ENCODE measurements around the gene GALP. TPM values are rescaled to one million over a fixed set of nuclear protein-coding genes. Genes with fewer than 3 reads are reported as not detected.
"Not testable (repeated sequence)": the region's sequence is repeated elsewhere in the genome, so short reads cannot be mapped to it uniquely, and the experiment has no call there.

The GALP gene
- total RNA-seq, 1 donor from 2014 or later: not detected

GRCh38 chr19:56191115-56191514, 15.3 kb downstream of the GALP start:
- Mint-ChIP-seq H3K4me1 (ENCODE audit: low read depth, unreplicated experiment) (no peaks in the 10 kb centered on the region), H3K27me3 (ENCODE audit: low read depth, unreplicated experiment) (peaks cover 8% of the 10 kb centered on the region), H3K27ac (ENCODE audit: unreplicated experiment) (no peak overlapping the region), H3K4me3 (ENCODE audit: unreplicated experiment) (no peak overlapping the region), H3K36me3 (ENCODE audit: low read depth, unreplicated experiment) (no peaks in the 10 kb centered on the region), H3K9me3 (ENCODE audit: unreplicated experiment) (no peaks in the 10 kb centered on the region)
- H3K4me1 ChIP-seq (ENCODE audit: insufficient read depth, low read length): no peaks in the 10 kb centered on the region
- H3K27me3 ChIP-seq (ENCODE audit: insufficient read depth, low read length): no peaks in the 10 kb centered on the region
- no peaks in the 10 kb centered on the region for H4K20me1 ChIP-seq (ENCODE audit: insufficient read depth, low read length)
- no peak overlapping the region for H3K4me3 ChIP-seq (ENCODE audit: insufficient read depth, low read depth, low read length)
- TF ChIP-seq, protein P1, sequence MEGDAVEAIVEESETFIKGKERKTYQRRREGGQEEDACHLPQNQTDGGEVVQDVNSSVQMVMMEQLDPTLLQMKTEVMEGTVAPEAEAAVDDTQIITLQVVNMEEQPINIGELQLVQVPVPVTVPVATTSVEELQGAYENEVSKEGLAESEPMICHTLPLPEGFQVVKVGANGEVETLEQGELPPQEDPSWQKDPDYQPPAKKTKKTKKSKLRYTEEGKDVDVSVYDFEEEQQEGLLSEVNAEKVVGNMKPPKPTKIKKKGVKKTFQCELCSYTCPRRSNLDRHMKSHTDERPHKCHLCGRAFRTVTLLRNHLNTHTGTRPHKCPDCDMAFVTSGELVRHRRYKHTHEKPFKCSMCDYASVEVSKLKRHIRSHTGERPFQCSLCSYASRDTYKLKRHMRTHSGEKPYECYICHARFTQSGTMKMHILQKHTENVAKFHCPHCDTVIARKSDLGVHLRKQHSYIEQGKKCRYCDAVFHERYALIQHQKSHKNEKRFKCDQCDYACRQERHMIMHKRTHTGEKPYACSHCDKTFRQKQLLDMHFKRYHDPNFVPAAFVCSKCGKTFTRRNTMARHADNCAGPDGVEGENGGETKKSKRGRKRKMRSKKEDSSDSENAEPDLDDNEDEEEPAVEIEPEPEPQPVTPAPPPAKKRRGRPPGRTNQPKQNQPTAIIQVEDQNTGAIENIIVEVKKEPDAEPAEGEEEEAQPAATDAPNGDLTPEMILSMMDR (IDR thresholded peaks at IDR 0.05; ENCODE audit: insufficient read depth, low read depth, low read length): no peak
- TF ChIP-seq EZH2 (IDR thresholded peaks at IDR 0.05; ENCODE audit: insufficient read depth, low read length): no peak
- no peak overlapping the region for H3K9ac ChIP-seq (ENCODE audit: low read length)
- H3K79me2 ChIP-seq (ENCODE audit: insufficient read depth, low read length): no peaks in the 10 kb centered on the region
- H3K27ac ChIP-seq (ENCODE audit: low read depth, low read length): no peak overlapping the region
- DNase-seq (ENCODE audit: low read depth): no peak
- H3K36me3 ChIP-seq (ENCODE audit: insufficient read depth, low read length): no peaks in the 10 kb centered on the region
- no peak overlapping the region for H2AFZ ChIP-seq (ENCODE audit: low read depth, low read length)
- H3K4me2 ChIP-seq (ENCODE audit: low read length): no peak overlapping the region
- no peaks in the 10 kb centered on the region for H3K9me3 ChIP-seq (ENCODE audit: insufficient read depth, low read depth, low read length)
- FAIRE-seq: no peak

- no peaks in the 10 kb centered on the region for H3K4me1 Mint-ChIP-seq (ENCODE audit: low read depth, unreplicated experiment)
- no peak for DNase-seq (ENCODE audit: low read depth)
- H3K36me3 Mint-ChIP-seq (ENCODE audit: low read depth, unreplicated experiment): no peaks in the 10 kb centered on the region
- no peak overlapping the region for H3K4me3 ChIP-seq (ENCODE audit: insufficient read depth, low read depth, low read length)
- H4K20me1 ChIP-seq (ENCODE audit: insufficient read depth, low read length): no peaks in the 10 kb centered on the region
- no peaks in the 10 kb centered on the region for H3K27me3 ChIP-seq (ENCODE audit: insufficient read depth, low read length)
- H3K9me3 Mint-ChIP-seq (ENCODE audit: unreplicated experiment): no peaks in the 10 kb centered on the region
- H3K27me3 Mint-ChIP-seq (ENCODE audit: low read depth, unreplicated experiment): peaks cover 8% of the 10 kb centered on the region
- no peak overlapping the region for H3K4me2 ChIP-seq (ENCODE audit: low read length)
- H3K9me3 ChIP-seq (ENCODE audit: insufficient read depth, low read depth, low read length): no peaks in the 10 kb centered on the region
- H3K27ac ChIP-seq (ENCODE audit: low read depth, low read length): no peak overlapping the region
- no peak overlapping the region for H2AFZ ChIP-seq (ENCODE audit: low read depth, low read length)
- H3K9ac ChIP-seq (ENCODE audit: low read length): no peak overlapping the region
- no peaks in the 10 kb centered on the region for H3K36me3 ChIP-seq (ENCODE audit: insufficient read depth, low read length)
- no peaks in the 10 kb centered on the region for H3K79me2 ChIP-seq (ENCODE audit: insufficient read depth, low read length)
- no peak overlapping the region for H3K4me3 Mint-ChIP-seq (ENCODE audit: unreplicated experiment)
- TF ChIP-seq, protein P1 (IDR thresholded peaks at IDR 0.05; ENCODE audit: insufficient read depth, low read depth, low read length): no peak
- no peak for TF ChIP-seq EZH2 (IDR thresholded peaks at IDR 0.05; ENCODE audit: insufficient read depth, low read length)
- no peak for FAIRE-seq
- no peak overlapping the region for H3K27ac Mint-ChIP-seq (ENCODE audit: unreplicated experiment)
- H3K4me1 ChIP-seq (ENCODE audit: insufficient read depth, low read length): no peaks in the 10 kb centered on the region
Measured at GRCh38 chr19:56191711-56192110, 15.9 kb downstream of the GALP start.

DNA sequence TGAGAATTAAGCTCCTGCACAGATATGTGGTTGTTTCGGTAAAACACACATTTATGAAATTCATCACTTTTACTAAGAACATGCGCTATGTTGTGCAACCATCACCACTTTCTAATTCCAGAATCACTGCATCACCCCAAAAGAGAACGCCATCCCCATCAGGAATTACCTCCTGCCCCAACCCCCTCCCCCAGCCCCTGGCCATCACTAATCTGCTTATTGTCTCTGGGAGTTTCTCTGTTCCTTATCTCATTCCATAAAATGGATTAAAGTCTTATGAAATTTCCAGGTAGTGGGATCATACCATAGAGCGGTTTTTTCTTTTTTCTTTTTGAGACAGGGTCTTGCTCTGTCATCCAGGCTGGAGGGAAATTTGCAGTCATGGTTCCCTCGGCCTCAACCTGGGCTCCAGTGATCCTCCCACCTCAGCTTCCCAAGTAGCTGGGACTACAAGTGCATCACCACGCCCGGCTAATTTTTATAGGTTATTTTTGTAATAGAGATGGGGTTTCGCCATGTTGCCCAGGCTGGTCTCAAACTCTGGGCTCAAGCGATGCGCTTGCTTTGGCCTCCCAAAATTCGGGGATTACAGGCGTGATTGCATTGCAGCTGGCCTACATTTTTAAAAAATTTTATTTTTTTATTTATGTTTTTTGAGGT, 18.3 kb downstream of the GALP start:
- Mint-ChIP-seq H3K27ac (ENCODE audit: unreplicated experiment) (no peak overlapping the region), H3K4me3 (ENCODE audit: unreplicated experiment) (no peak overlapping the region), H3K9me3 (ENCODE audit: unreplicated experiment) (no peaks in the 10 kb centered on the region), H3K27me3 (ENCODE audit: low read depth, unreplicated experiment) (peaks cover 8% of the 10 kb centered on the region), H3K36me3 (ENCODE audit: low read depth, unreplicated experiment) (no peaks in the 10 kb centered on the region), H3K4me1 (ENCODE audit: low read depth, unreplicated experiment) (no peaks in the 10 kb centered on the region)
- Histone ChIP-seq H3K27ac (ENCODE audit: low read depth, low read length) (no peak overlapping the region), H3K4me2 (ENCODE audit: low read length) (no peak overlapping the region), H2AFZ (ENCODE audit: low read depth, low read length) (no peak overlapping the region), H3K9ac (ENCODE audit: low read length) (no peak overlapping the region), H3K36me3 (ENCODE audit: insufficient read depth, low read length) (no peaks in the 10 kb centered on the region), H3K4me3 (ENCODE audit: insufficient read depth, low read depth, low read length) (no peak overlapping the region), H3K4me1 (ENCODE audit: insufficient read depth, low read length) (no peaks in the 10 kb centered on the region), H3K9me3 (ENCODE audit: insufficient read depth, low read depth, low read length) (no peaks in the 10 kb centered on the region), H4K20me1 (ENCODE audit: insufficient read depth, low read length) (no peaks in the 10 kb centered on the region), H3K27me3 (ENCODE audit: insufficient read depth, low read length) (no peaks in the 10 kb centered on the region), H3K79me2 (ENCODE audit: insufficient read depth, low read length) (no peaks in the 10 kb centered on the region)
- DNase-seq (ENCODE audit: low read depth) (no peak), FAIRE-seq (no peak)
- TF ChIP-seq, protein P1 (IDR thresholded peaks at IDR 0.05; ENCODE audit: insufficient read depth, low read depth, low read length): no peak
- TF ChIP-seq EZH2 (IDR thresholded peaks at IDR 0.05; ENCODE audit: insufficient read depth, low read length): no peak

DNA sequence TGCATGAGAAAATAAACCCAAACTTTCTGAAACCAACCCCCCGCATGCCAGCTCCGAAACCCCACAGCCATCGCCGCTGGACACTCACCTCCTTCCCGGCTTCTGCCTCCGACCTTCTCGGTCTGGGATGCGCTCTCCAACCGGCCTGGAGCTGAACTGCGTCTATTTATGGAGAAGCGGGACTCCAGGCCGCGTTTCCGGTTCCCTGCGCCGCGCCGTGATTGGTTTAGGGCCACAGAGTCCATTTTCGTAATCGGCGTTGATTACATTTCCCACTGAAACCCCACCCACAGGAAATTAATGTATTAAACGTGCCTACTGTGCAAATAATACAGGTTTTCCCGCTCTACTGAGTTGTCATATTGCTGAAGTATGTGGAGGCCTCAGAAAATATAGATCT, 21.8 kb downstream of the GALP start, which contains the start of gene ZSCAN5B:
ZSCAN5B (minus strand) TSS at position 138 of the 400 bp plus-strand sequence. CDS start 4,731 bp downstream, outside the sequence.
- not testable (repeated sequence) for H3K27me3 Mint-ChIP-seq (ENCODE audit: low read depth, unreplicated experiment); H2AFZ ChIP-seq (ENCODE audit: low read depth, low read length); H3K79me2 ChIP-seq (ENCODE audit: insufficient read depth, low read length); H3K4me3 ChIP-seq (ENCODE audit: insufficient read depth, low read depth, low read length); H3K27me3 ChIP-seq (ENCODE audit: insufficient read depth, low read length); H3K36me3 ChIP-seq (ENCODE audit: insufficient read depth, low read length); DNase-seq (ENCODE audit: low read depth); H3K9me3 ChIP-seq (ENCODE audit: insufficient read depth, low read depth, low read length); H3K4me2 ChIP-seq (ENCODE audit: low read length); H3K36me3 Mint-ChIP-seq (ENCODE audit: low read depth, unreplicated experiment); H3K4me1 Mint-ChIP-seq (ENCODE audit: low read depth, unreplicated experiment); H3K4me3 Mint-ChIP-seq (ENCODE audit: unreplicated experiment); H4K20me1 ChIP-seq (ENCODE audit: insufficient read depth, low read length); H3K27ac Mint-ChIP-seq (ENCODE audit: unreplicated experiment); H3K27ac ChIP-seq (ENCODE audit: low read depth, low read length); H3K4me1 ChIP-seq (ENCODE audit: insufficient read depth, low read length); H3K9me3 Mint-ChIP-seq (ENCODE audit: unreplicated experiment); H3K9ac ChIP-seq (ENCODE audit: low read length); FAIRE-seq
